ENCODE measurements around the gene TMEM200A. TPM values are rescaled to one million over a fixed set of nuclear protein-coding genes. Genes with fewer than 3 reads are reported as not detected.
"Not testable (repeated sequence)": the region's sequence is repeated elsewhere in the genome, so short reads cannot be mapped to it uniquely, and the experiment has no call there.

TMEM200A gene
- not detected in 2 replicates for total RNA-seq (2014; rRNA removed; shearing (Covaris generic))
- not detected in 2 replicates for polyA plus RNA-seq (2014; cell fraction: nucleus; rRNA removed)

GRCh38 chr6:130365166-130366106 lies at the start of gene TMEM200A:
TSS of gene TMEM200A (plus strand) at chr6:130366017. CDS start at chr6:130440423, 74,406 bp downstream.
- no peak for DNase-seq (ENCODE audit: extremely low read depth, low read depth)

DNA sequence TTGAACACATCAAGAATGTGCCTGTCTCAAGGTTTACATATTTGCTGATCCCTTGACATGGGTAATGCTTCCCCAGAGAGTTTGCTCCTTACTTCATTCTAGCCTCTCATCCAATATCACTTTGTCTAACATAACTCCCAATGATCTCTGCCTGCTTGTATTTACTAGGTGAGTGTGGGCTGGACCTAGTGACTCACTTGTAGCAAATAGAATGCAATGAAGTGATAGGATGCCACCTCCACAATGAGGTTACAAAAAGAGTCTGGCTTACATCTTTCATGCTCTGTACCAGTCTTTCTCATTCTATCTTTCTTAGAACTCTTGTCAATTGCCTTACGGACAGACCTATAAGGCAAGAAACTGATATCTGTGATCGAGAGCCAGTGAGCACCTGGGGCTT lies 44.9 kb upstream of the TMEM200A start:
- no peak for DNase-seq (ENCODE audit: extremely low read depth, low read depth)

- DNase-seq (ENCODE audit: extremely low read depth, low read depth) = peak; percentile 50
These were observed 43.0 kb upstream of the TMEM200A start for GRCh38 chr6:130322673-130323268.

- DNase-seq (ENCODE audit: extremely low read depth, low read depth) = no peak
These were observed 41.2 kb upstream of the TMEM200A start for GRCh38 chr6:130324657-130325056.

- DNase-seq (ENCODE audit: extremely low read depth, low read depth) = no peak
These were observed 39.3 kb upstream of the TMEM200A start for GRCh38 chr6:130326496-130326895.

GRCh38 chr6:130337534-130337933 lies 28.3 kb upstream of the TMEM200A start:
- DNase-seq (ENCODE audit: extremely low read depth, low read depth) = no peak

- DNase-seq (ENCODE audit: extremely low read depth, low read depth) = not testable (repeated sequence)
These were observed 19.5 kb upstream of the TMEM200A start for GRCh38 chr6:130346324-130346723.

DNA sequence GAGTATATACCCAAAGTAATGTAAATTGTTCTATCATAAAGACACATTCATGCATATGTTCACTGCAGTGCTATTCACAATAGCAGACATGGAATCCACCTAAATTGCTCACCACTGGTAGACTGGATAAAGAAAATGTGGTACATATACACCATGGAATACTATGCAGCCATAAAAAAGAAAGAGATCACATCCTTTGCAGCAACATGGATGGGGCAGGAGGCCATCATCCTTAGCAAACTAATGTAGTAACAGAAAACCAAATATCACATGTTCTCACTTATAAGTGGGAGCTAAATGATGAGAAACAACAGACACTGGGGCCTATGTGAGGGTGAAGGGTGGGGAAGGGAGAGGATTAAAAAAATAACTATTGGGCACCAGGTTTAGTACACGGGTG lies 11.5 kb upstream of the TMEM200A start:
- no peak for DNase-seq (ENCODE audit: extremely low read depth, low read depth)

- no peak for DNase-seq (ENCODE audit: extremely low read depth, low read depth)
These were observed 10.2 kb upstream of the TMEM200A start for GRCh38 chr6:130355572-130355971.

GRCh38 chr6:130357436-130357835 lies 8.4 kb upstream of the TMEM200A start:
- DNase-seq (ENCODE audit: extremely low read depth, low read depth) = no peak

GRCh38 chr6:130359736-130360135 lies 6.1 kb upstream of the TMEM200A start:
- DNase-seq (ENCODE audit: extremely low read depth, low read depth) = no peak

DNA sequence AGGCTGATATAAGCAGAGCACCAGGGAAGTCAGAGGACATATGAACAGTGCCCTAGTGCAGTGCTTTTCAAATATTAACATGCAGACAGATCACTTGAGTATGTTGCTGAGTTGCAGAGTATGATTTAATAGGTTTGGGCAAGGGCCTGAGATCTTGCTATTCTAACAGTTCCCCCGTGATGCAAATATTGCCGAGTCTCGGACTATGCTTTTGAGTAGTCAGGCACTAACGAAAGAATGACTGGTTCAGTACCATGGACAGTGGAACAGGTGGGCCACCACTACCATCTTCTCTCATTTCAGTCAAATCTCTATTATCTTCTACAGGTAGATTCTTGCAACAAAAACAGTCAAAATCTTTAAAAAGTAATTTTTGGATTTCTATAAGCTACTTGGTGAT lies 3.7 kb upstream of the TMEM200A start:
- peak; percentile 2 for DNase-seq (ENCODE audit: extremely low read depth, low read depth)

DNA sequence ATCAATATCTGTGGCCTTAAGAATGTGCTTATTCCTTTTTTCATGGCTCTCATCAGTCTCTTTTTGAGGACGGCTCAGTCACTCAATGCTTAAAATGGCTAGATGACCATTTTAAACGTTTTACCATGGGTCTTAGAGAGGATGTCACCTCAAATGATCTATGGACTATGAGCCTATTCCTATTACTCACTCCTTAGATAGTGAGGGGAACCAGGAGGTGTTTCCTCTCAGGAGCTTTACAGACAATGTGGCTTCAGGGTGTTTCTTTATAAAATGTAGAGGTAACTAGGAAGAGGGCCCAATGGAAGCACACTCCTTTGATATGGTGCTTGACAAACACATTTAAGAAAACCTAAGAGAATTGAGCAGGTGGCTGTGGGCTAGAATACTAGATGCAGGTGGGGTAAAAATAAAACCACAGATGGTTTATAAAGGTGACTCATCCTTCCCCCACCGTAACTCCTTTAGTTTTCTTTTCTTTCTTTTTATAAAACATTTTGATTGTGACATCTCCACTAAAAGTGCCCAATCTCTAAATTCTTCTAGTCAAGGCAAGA lies 1.5 kb upstream of the TMEM200A start:
- DNase-seq (ENCODE audit: extremely low read depth, low read depth) = no peak

GRCh38 chr6:130366107-130367005 lies 539 bp downstream of the TMEM200A start:
- no peak for DNase-seq (ENCODE audit: extremely low read depth, low read depth)

GRCh38 chr6:130367767-130368166 lies 1.9 kb downstream of the TMEM200A start:
- no peak for DNase-seq (ENCODE audit: extremely low read depth, low read depth)

DNA sequence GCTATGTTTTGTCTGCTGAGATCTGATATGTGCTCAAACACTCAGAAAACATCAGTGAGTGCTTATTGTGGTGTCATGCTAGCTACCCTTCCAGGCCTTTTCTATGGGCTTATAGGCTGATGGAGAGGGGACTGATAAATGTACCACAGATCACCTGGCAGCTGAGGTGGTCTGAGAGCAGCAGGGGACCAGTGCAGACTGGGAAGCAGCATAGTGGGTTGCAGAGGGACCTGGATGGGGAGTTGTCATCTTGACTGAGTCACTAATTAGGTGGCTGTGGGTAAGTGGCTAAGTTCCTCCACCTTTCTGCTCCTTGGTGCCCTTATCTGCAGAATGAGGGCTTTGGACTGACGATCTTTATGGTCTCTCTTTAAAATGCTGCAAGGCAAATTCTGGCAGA lies 2.8 kb downstream of the TMEM200A start:
- DNase-seq (ENCODE audit: extremely low read depth, low read depth) = no peak

GRCh38 chr6:130369831-130370230 lies 4.0 kb downstream of the TMEM200A start:
- no peak for DNase-seq (ENCODE audit: extremely low read depth, low read depth)

GRCh38 chr6:130371921-130372420 lies 6.2 kb downstream of the TMEM200A start:
- no peak for DNase-seq (ENCODE audit: extremely low read depth, low read depth)

DNA sequence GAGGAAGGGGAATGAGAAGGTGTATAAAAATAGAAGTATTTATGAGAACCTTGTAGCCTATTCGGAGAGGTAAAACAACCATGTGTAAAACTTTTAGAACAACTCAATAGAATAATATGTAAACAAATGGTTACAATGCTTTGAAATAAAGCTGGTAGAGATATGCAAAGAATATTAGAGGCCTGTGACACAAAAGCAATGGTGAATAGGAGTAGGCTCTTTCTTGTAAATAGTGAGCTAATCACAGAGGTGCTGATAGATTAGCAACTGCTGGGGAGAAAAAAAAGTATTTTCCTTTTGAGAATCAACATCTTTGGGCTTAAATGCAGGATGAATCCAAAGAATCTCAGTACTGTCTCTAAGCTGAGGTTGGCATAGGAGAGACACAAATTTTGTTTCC lies 7.0 kb downstream of the TMEM200A start:
- no peak for DNase-seq (ENCODE audit: extremely low read depth, low read depth)

GRCh38 chr6:130373992-130374391 lies 8.2 kb downstream of the TMEM200A start:
- DNase-seq (ENCODE audit: extremely low read depth, low read depth) = no peak

Measured in NCI-H460 (cell line).